MM.1S (cell line): ENCODE results near the gene NAA10.

Experiments used
- CTCF ChIP-seq: fragments of 300-600 bp; sonication (generic); IDR thresholded peaks from 2 replicates; pipeline ENCODE4 v1.5.1; 2016; ENCODE audit warnings: antibody characterized with exemption, low read length, mixed read lengths
- EZH2 ChIP-seq: fragments of 300-600 bp; sonication (generic); optimal IDR thresholded peaks from 2 replicates; pipeline ENCODE3; 2017; ENCODE audit warnings: low read depth, mild to moderate bottlenecking, antibody characterized with exemption, low read length, mixed read lengths
- EZH2phosphoT487 ChIP-seq: fragments of 300-600 bp; sonication (generic); IDR thresholded peaks from 2 replicates; pipeline ENCODE4 v1.6.1; 2018; ENCODE audit warnings: antibody characterized with exemption, low read length

DNA sequence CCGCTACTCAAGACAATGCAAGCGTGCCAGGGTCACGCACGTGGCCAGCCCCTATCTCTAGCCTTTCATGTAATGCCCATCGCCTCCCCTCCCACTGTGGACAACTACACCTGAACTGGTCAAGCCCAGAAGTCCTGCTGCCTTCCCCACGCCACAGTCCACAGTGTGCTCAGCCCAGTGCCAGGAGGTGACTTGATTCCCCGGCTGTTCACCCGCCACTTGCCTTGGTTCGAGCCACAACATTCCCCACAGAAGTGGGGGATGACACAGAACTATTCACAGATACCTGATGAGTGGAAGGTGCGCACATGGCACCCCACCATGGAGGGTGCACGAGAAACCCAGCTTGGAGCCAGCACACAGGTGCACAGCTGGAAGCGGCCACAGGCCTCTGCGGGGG lies 15.6 kb downstream of the NAA10 start:
- TF ChIP-seq EZH2 (no peak), CTCF (no peak), EZH2phosphoT487 (no peak)
